Transverse colon (tissue), 4 donors: Measurements from ENCODE around the gene EPGN. TPM values are rescaled to one million over a fixed set of nuclear protein-coding genes. Genes with fewer than 3 reads are reported as not detected.

ENCODE experiments used
- DNase-seq: peaks from one replicate; pipeline ENCODE4 v3.0.0-alpha.2; 2019
- H3K27ac ChIP-seq, 4 donors: fragments of 200-600 bp; sonication (generic); 2 replicates each; pipeline ENCODE4 v1.5.1; 2016 to 2018; ENCODE audit warnings: inconsistent platforms in 4 of 4
- H3K27me3 ChIP-seq: fragments of 200-600 bp; sonication (generic); 2 replicates; pipeline ENCODE4 v1.5.1; 2017; ENCODE audit warnings: inconsistent platforms
- H3K36me3 ChIP-seq, 4 donors: fragments of 200-600 bp; sonication (generic); 2 replicates each; pipeline ENCODE4 v1.5.1; 2017 to 2019; ENCODE audit warnings: inconsistent platforms in 4 of 4
- H3K4me1 ChIP-seq, 4 donors: fragments of 200-600 bp; sonication (generic); 2 replicates each; pipeline ENCODE4 v1.5.1; 2017 to 2020; ENCODE audit warnings: inconsistent platforms in 4 of 4
- H3K4me3 ChIP-seq, 4 donors: fragments of 200-600 bp; sonication (generic); 1 replicate in 1 of 4; 2 replicates in 3 of 4; pipeline versions ENCODE4 v1.5.1 to v1.6.1; 2017 to 2019; ENCODE audit warnings: inconsistent platforms in 4 of 4
- H3K9me3 ChIP-seq, 2 donors: fragments of 200-600 bp; sonication (generic); 2 replicates each; pipeline ENCODE4 v1.5.1; 2017 to 2019; ENCODE audit warnings: inconsistent platforms in 2 of 2
- CTCF ChIP-seq, 5 experiments: fragments of 200-600 bp in 3 of 5; fragments of 450-650 bp in 2 of 5; sonication (generic) in 3 of 5; IDR thresholded peaks; 1 replicate in 2 of 5; 2 replicates in 3 of 5; pipeline ENCODE4 v1.5.1; 2016 to 2017; ENCODE audit warnings: antibody characterized with exemption in 5 of 5, inconsistent platforms in 3 of 5, mild to moderate bottlenecking in 2 of 5, moderate library complexity in 1 of 5
- EP300 ChIP-seq: sonication (generic); formaldehyde crosslinking; IDR thresholded peaks from one replicate; pipeline ENCODE4 v1.6.1; 2017; ENCODE audit warnings: antibody characterized with exemption, low read depth
- POLR2A ChIP-seq: fragments of 450-650 bp; IDR thresholded peaks from one replicate; pipeline ENCODE4 v1.6.1; 2016; ENCODE audit warnings: antibody characterized with exemption, mild to moderate bottlenecking, moderate library complexity
- POLR2AphosphoS5 ChIP-seq, 3 donors: sonication (generic); formaldehyde crosslinking; IDR thresholded peaks; one replicate each; pipeline ENCODE4 v1.6.1; 2016; ENCODE audit warnings: antibody characterized with exemption in 3 of 3
- WGBS, 2 donors: methylation state at CpG; one replicate each; pipeline ENCODE4 v1.1.5; 2018; ENCODE audit warnings: low coverage in 1 of 2; 5-methylcytosine and 5-hydroxymethylcytosine counted together
- in situ Hi-C, 4 donors: fragments of 200-750 bp; cut with MboI; loops; one replicate each; pipeline versions ENCODE4 v1.15.0 to v1.15.1; 2017; ENCODE audit warnings: low sequenced_read_pairs in 3 of 4, low pct_ligation_motif_present in 1 of 4, low pct_unique_long_range_greater_than_20kb in 1 of 4
- intact Hi-C: fragments of 100-400 bp; cut with DNase I; formaldehyde crosslinking; loops from one replicate; pipeline ENCODE4 v1.15.1; 2023; ENCODE audit warnings: low total_unique reads
- total RNA-seq, 4 donors: library from RNA; depleted of rRNA; stranded (reverse); fragments of >200 nt; gene quantifications; one replicate each; pipeline ENCODE4 v1.1.0, GENCODE V29; 2016

EPGN gene
- total RNA-seq, 4 donors from 2014 or later, result not detected

GRCh38 chr4:74278490-74278889, 29.8 kb upstream of the EPGN start:
- Histone ChIP-seq H3K4me1 (no peaks in the 10 kb centered on the region), H3K27ac (no peak overlapping the region), H3K27me3 (no peaks in the 10 kb centered on the region), H3K4me3 (no peak overlapping the region), H3K9me3 (no peaks in the 10 kb centered on the region), H3K36me3 (no peaks in the 10 kb centered on the region)
- no peak for TF ChIP-seq EP300
- TF ChIP-seq CTCF (IDR thresholded peaks at IDR 0.05), result no peak
- TF ChIP-seq POLR2A, result no peak
- TF ChIP-seq POLR2AphosphoS5 (IDR thresholded peaks at IDR 0.05), result no peak
- in situ Hi-C loops (no loop called here), intact Hi-C loops (no loop called here)
- WGBS, 2 donors, result 85 to 100% methylated on average over 2 to 3 of the region's 3 CpGs
- DNase-seq, result no peak

DNA sequence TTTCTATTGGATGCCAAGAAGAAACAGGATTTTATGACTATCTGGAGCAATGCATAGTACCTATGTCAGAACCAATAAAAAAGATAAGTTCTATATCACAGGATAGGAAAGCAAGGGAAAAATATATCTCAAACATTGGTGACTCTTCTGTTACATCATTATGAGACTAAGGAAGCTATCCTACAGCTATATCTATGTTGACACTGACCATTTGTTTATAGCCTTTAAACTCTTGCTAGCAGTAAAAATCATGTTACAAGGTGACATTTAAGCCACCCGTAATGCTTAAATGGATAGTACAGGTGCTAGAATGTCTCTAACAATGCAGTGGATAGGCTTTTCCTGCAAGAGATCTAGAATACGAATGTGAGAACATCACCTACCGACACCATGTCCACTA, 28.6 kb upstream of the EPGN start:
- no peaks in the 10 kb centered on the region for H3K36me3 ChIP-seq
- DNase-seq, result no peak
- H3K9me3 ChIP-seq, result no peaks in the 10 kb centered on the region
- no peak overlapping the region for H3K27ac ChIP-seq
- 96 to 100% methylated on average over 1 to 3 of the region's 3 CpGs for WGBS, 2 donors
- H3K27me3 ChIP-seq, result no peaks in the 10 kb centered on the region
- TF ChIP-seq POLR2AphosphoS5 (IDR thresholded peaks at IDR 0.05), result no peak
- in situ Hi-C loops (no loop called here), intact Hi-C loops (no loop called here)
- H3K4me3 ChIP-seq, result no peak overlapping the region
- H3K4me1 ChIP-seq, result no peaks in the 10 kb centered on the region

DNA sequence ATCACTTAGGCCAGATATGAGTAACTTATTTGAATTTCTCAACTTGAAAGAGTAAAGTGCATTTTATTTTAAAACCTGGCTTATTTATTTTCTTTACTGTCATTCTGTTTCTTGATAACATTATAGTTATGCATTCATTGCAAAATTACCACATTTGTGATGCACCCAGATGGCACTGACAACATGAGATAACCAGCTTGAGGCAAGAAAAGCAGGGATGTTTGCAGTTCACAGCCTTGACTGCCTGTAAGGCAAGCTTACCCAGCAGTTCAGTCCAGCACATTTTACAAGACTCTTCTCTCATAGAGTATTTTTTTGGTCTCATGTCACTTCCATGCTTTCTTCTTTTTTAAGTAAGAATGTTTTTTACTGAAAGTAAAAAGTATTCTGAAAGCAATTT, 25.3 kb upstream of the EPGN start:
- no peak for DNase-seq
- no peaks in the 10 kb centered on the region for H3K4me1 ChIP-seq
- intact Hi-C loops (no loop called here), in situ Hi-C loops (no loop called here)
- no peaks in the 10 kb centered on the region for H3K36me3 ChIP-seq
- H3K4me3 ChIP-seq, result no peak overlapping the region
- H3K27me3 ChIP-seq, result no peaks in the 10 kb centered on the region
- no peak overlapping the region for H3K27ac ChIP-seq
- no peak for TF ChIP-seq EP300
- no peak for TF ChIP-seq CTCF (IDR thresholded peaks at IDR 0.05)
- no peak for TF ChIP-seq POLR2AphosphoS5 (IDR thresholded peaks at IDR 0.05)
- no peak for TF ChIP-seq POLR2A
- no peaks in the 10 kb centered on the region for H3K9me3 ChIP-seq

DNA sequence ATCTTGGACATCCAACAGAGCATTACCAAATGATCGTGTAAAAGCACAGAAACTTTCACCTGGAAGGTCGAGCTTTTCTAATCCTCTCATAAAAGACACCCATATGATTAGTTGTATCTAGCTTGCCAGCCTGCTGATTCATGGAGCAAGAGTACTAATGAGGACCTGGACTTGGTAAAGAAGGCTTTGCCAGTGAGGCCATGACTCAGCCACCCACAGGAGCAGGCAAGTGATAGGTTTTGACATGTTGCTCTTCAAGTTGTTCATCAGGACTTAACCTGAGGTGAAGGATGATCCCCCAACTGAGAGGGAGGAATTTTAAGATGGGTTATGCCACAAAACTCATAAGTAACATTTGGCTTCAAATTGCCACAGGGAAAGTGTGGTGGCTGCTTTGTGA, 24.7 kb upstream of the EPGN start:
- DNase-seq, result no peak
- WGBS, 2 donors, result 84 to 86% methylated on average over 2 of the region's 2 CpGs
- no peak overlapping the region for H3K4me3 ChIP-seq
- H3K27me3 ChIP-seq, result no peaks in the 10 kb centered on the region
- in situ Hi-C loops, result no loop called here
- no peaks in the 10 kb centered on the region for H3K4me1 ChIP-seq
- H3K36me3 ChIP-seq, result no peaks in the 10 kb centered on the region
- H3K27ac ChIP-seq, result no peak overlapping the region
- intact Hi-C loops, result no loop called here
- H3K9me3 ChIP-seq, result no peaks in the 10 kb centered on the region
- TF ChIP-seq CTCF (IDR thresholded peaks at IDR 0.05) (no peak), EP300 (no peak), POLR2AphosphoS5 (IDR thresholded peaks at IDR 0.05) (no peak), POLR2A (no peak)

- no peak for DNase-seq
- intact Hi-C loops (no loop called here), in situ Hi-C loops (no loop called here)
- TF ChIP-seq CTCF (IDR thresholded peaks at IDR 0.05), result no peak
- no peaks in the 10 kb centered on the region for H3K4me1 ChIP-seq
- WGBS, 2 donors, result 73 to 85% methylated on average over 3 of the region's 3 CpGs
- no peaks in the 10 kb centered on the region for H3K27me3 ChIP-seq
- H3K36me3 ChIP-seq, result no peaks in the 10 kb centered on the region
- H3K9me3 ChIP-seq, result no peaks in the 10 kb centered on the region
- no peak overlapping the region for H3K27ac ChIP-seq
- no peak overlapping the region for H3K4me3 ChIP-seq
Measured at GRCh38 chr4:74284053-74284452, 24.2 kb upstream of the EPGN start.
